ENCODE measurements around the gene STK33. TPM values are rescaled to one million over a fixed set of nuclear protein-coding genes. Genes with fewer than 3 reads are reported as not detected.

STK33 gene
- total RNA-seq, 1 experiment from 2014 or later = 19.5 TPM

DNA sequence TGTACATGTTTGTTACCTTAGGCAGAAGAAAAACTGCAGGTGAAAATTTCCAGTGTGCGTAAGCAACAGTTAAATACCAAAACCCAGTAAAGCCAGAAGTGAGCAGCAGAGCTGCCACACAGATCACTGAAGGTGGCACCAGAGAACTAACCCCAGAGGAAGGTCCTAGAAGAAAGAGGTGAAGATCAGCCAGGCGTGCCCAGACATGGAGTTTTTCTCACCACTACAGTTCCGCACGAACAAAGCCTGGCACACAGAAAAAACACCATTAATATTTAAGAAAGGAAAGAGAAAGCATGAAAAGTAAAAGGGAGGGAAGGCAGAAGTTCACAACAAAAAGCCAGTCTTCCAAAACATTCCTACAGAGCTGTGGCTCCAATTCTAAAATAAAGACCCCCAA is 60.7 kb downstream of the STK33 start:
- H3K23ac ChIP-seq (ENCODE audit: insufficient read length, low read depth, low read length) = no peak overlapping the region
- H4K91ac ChIP-seq (ENCODE audit: insufficient read length, low read depth, low read length) = no peak overlapping the region
- H3K27ac ChIP-seq (ENCODE audit: insufficient read length, low read depth, low read length) = no peak overlapping the region
- no peaks in the 10 kb centered on the region for H4K20me1 ChIP-seq (ENCODE audit: control insufficient read depth, insufficient read depth, insufficient read length)
- H2BK20ac ChIP-seq (ENCODE audit: low read depth, low read length, poor library complexity, severe bottlenecking) = no peak overlapping the region
- peaks cover 3 to 10% of the 10 kb centered on the region in 2 experiments for H3K4me1 Mint-ChIP-seq
- no peak overlapping the region for H2AK5ac ChIP-seq (ENCODE audit: insufficient read length, low read length)
- H3K4me1 ChIP-seq (ENCODE audit: insufficient read depth, low read length) = no peaks in the 10 kb centered on the region; the same call in 1 of the 2 replicates
- H2BK120ac ChIP-seq (ENCODE audit: low read depth, low read length, poor library complexity, severe bottlenecking) = no peak overlapping the region
- H2AFZ ChIP-seq (ENCODE audit: low read length) = no peak overlapping the region
- H3K9me3 ChIP-seq (ENCODE audit: control insufficient read depth, low read depth, low read length) = no peaks in the 10 kb centered on the region
- H3K23me2 ChIP-seq (ENCODE audit: insufficient read length, low read depth, low read length, poor library complexity, severe bottlenecking) = no peaks in the 10 kb centered on the region
- WGBS (ENCODE audit: extremely low coverage, insufficient read length, low lambda C conversion rate) = no CpG with 5 or more reads among the region's 4 CpGs
- no peak overlapping the region for H3K4ac ChIP-seq (ENCODE audit: low read depth, low read length)
- no peak overlapping the region for H2BK5ac ChIP-seq (ENCODE audit: insufficient read length, low read length)
- peak overlapping the region in 2 of 3 experiments; percentile 19 to 65; a peak in 2 of 7 replicates for H3K27ac Mint-ChIP-seq
- H3K9ac ChIP-seq (ENCODE audit: extremely low read depth, insufficient read length, low read length) = no peak overlapping the region
- no peaks in the 10 kb centered on the region for H3K79me1 ChIP-seq (ENCODE audit: insufficient read depth, low read depth, low read length, poor library complexity, severe bottlenecking)
- H3K79me2 ChIP-seq (ENCODE audit: insufficient read depth, low read length) = no peaks in the 10 kb centered on the region
- no peaks in the 10 kb centered on the region for H3K36me3 Mint-ChIP-seq (ENCODE audit: insufficient read depth in 1 of 3, low read depth in 3 of 3)
- no peak overlapping the region for H3K56ac ChIP-seq (ENCODE audit: insufficient read length, low read depth, low read length)
- no peak overlapping the region for H3K18ac ChIP-seq (ENCODE audit: insufficient read length, low read depth, low read length)
- H3T11ph ChIP-seq (ENCODE audit: low read length) = no peak overlapping the region
- no peaks in the 10 kb centered on the region for H3K27me3 Mint-ChIP-seq (ENCODE audit: low read depth)
- DNase-seq = no peak
- TF ChIP-seq CTCF (conservative IDR thresholded peaks at IDR 0.05) = 0 out of 3 replicates have a peak, but pooled peaks have one; percentile 11
- H3K9me3 Mint-ChIP-seq = no peaks in the 10 kb centered on the region
- no peak overlapping the region for H4K8ac ChIP-seq (replicated peaks; ENCODE audit: insufficient read length, low read depth, low read length)
- H3K4me3 Mint-ChIP-seq = no peak overlapping the region
- no peak overlapping the region for H2BK15ac ChIP-seq (ENCODE audit: low read depth, low read length)
- no peak overlapping the region for H3K4me2 ChIP-seq (ENCODE audit: insufficient read depth, insufficient read length, low read length)
- no peaks in the 10 kb centered on the region for H3K27me3 ChIP-seq (ENCODE audit: insufficient read depth, low read length)
- H2BK12ac ChIP-seq (ENCODE audit: insufficient read length, low read depth, low read length) = no peak overlapping the region
- H3K14ac ChIP-seq (ENCODE audit: insufficient read depth, low read length) = no peak overlapping the region
- H4K5ac ChIP-seq (ENCODE audit: insufficient read length, low read depth, low read length) = no peak overlapping the region

Measured in H9 (cell line).